GM19193 (cell line): ENCODE data around the gene CHMP5.

Experiments
- POLR2A ChIP-seq: IDR thresholded peaks from 4 replicates; pipeline ENCODE4 v1.6.1; 2011; ENCODE audit not compliant: insufficient read depth, insufficient read length; ENCODE audit errors: extremely low read depth

Gene CHMP5

DNA sequence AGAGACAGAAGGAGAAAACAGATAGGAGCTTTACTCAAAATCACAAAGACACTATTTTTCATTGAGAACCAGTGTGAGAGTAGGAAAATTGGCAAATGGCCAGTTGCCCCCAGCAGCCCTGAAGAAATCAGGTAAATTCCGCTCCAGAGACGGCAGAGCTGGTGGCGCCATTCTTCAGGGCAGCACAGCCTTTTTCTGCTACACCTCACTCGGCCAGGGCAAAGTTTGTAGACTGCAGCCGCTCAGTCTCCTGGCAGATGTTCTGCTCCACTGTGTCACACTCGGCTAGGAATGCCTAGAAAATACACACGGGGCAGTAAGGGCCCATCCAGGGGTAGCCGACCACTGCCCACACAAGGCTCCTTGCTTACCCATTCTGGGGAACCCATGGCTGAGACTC is 9.8 kb upstream of the CHMP5 start:
- TF ChIP-seq POLR2A, result no peak

DNA sequence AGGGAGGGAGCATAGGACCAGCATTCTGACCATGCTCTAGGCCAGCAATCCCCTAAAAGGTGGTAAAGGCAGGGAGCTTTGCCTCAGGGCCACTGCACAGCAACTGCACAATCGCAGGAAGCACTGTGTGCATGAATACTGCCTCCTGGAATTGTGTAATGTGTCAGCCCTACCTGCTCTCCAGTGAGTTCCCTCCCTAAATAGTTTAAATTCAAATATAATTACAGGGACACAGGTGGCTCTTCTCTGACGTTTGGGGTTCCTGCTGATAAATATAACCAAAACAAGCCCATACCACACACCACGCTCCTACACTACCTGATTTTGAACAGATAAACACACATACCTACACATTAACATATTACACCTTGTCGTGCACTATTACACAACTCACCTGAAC is 9.4 kb upstream of the CHMP5 start:
- TF ChIP-seq POLR2A, result no peak

DNA sequence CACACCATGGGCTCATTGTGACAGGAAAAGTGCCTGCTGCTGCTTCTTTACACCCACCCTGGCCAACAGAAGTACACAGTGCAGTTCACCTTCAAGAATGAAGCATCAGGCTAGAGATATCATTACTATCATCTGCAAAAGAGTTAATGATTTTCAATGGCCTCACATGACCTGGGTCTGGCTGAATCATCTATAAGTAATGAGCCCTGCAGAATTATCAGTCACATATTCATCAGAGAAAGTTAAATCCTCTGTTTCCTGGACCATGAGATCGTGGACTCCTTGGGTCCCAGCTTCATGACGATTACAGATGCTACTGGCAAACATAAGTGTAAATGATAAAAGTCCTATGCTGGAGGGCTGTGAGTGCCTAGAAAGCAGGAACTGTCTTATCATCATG is 8.6 kb upstream of the CHMP5 start:
- TF ChIP-seq POLR2A, result no peak

DNA sequence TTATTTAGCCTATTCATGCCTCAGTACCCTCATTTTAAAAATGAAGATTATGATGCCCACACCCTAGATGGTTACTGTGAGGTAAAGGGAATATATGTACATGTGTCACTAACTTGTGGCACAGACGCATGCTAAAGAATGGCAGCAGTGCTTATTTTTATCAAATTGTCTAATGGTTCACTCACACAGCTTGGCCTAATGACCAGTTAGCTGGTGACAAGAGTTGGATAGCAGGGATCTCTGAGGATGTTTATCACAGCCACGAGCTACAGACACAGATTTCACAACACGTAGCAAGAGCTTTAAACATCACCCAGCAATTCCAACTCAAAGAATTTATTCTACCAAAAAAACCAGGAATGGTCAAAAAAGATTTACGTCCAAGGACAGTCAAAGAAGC is 7.6 kb upstream of the CHMP5 start:
- no peak for TF ChIP-seq POLR2A

DNA sequence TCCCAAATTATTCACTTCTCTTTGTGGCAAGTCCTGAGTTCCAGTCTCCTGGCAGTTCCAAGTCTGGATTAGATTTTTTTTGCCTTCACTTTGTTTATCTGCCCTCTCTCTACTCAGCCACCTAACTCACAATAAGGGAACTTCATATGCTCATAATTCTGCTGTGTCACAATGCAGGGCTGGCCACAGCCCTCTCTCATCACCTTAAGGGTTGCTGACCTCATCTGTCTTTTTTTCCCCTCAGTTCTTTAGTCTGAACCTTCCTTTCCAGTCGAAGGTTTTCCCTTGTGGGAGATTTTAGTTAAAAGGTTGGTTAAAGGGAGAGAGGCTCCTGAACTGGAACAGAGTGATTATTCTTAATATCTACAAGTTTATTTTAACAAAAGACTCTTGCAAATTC is 4.5 kb upstream of the CHMP5 start:
- TF ChIP-seq POLR2A, result no peak

DNA sequence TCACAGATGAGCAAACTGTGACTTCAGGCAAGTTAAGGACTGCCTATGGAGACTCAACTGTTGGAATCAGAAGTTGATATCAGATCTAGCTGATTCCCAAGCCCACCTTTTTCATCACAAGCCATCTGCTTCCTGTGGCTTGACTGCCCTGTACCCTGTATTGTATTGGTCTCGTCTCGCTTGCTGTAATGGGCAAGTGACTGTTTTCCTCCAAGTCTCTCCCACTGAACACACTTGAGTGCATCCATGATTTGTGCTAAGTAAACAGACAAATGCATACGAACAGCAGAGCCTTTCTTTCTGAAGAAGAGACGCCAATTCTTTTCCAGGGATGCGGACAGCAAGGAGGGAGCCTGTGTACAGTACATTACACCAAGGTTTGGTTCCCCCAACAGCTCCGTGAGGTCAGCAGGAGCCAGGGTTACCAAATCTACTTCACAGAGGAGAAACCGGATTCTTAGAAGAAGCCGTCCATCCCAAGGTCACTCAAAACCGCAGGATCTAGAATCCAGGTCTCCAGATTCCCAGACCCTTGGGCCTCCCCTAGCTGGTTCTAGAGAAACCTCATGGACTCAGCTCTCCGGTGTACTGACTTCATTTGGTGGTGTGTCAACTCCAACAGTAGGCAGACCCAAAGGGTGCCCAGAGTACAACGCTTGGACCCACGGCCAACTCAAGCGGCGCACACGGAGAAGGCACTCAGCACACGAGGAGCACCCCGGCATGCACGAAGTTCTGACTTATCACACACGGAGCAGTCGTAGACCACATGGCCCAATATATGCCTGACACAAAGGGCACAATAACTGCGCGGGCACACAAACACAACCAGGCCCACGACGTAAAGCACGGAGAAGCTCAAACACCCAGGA is 1.5 kb upstream of the CHMP5 start:
- TF ChIP-seq POLR2A, result peak; percentile 15

DNA sequence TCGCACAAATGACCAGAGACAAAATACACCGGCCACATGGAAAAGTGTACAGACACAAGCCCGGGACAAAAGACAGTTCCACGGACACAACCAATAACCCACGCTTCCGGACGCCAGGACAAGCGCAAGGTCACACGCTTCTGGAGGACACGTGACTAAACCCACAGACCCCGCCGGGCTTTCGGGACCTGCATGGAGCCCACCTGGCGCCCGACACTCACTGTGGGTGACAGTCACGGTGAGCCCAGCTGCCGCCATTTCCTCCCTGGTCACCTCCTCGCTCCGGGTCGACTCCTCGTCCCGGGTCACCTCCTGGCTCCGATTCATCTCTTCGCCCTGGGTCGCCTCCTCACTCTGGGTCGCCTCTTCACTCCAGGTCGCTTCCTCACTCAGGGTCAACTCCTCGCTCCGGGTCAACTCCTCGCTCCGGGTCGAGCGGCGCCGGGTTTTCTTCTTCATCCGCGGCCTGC is 811 bp upstream of the CHMP5 start:
- TF ChIP-seq POLR2A, result no peak

DNA sequence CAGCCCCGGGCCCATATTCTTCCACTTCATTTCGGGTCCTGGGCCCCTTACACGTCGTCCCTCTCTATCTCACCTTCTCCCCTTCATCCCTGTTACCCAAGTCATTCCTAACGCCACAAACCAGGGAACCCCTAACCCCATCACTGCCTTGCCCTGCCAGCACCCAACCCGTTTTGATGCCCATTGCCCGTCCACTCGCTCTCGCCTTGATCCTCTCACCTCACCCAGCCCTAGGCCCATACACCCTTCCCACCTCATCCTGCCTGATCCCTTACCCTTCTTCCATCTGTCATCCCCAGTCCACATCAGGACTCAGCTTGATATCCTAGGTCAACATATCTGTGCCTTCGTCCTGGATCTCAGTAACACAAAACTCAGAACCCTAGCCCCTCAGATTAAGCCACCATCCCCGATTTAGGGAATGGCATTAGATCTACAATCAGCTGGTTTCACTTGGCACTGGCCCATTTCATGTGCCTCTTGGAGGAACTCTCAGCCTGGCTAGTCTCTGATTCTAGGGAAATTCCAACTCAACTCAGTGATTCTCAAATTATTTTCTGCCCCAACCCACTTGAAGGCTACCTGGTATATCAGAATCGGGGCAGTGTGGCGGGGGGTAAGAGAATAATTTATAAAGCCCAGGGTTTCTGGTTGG is 489 bp downstream of the CHMP5 start:
- peak; percentile 3 for TF ChIP-seq POLR2A

DNA sequence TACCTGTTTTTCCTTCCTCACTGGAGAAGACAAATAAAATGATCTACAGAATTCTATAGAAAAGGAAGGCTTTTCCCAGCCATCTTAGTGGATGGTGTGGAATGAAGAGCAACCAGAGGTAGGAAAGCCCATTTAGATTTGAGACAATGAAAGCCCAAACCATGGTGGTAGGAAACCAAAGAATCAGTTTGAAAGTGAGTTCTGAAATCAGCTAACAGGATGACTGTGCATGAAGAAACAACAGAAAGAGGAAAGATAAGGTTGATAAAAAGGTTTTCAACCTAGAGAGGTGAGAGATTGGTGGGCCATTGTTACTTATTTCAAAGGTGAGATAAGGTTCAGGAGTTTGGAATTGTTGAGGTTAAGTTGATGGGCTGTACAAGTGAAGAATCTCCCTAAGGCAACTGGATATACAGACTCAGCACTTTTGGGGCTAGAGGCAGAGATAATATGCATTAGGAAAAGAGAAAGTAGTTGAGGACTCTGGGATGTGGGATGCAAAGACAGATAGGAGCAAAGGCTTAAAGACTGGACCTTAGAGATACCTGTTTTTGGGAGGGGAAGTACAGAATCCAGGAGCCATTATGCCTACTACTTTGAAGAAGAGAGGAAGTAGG is 2.4 kb downstream of the CHMP5 start:
- TF ChIP-seq POLR2A, result no peak

DNA sequence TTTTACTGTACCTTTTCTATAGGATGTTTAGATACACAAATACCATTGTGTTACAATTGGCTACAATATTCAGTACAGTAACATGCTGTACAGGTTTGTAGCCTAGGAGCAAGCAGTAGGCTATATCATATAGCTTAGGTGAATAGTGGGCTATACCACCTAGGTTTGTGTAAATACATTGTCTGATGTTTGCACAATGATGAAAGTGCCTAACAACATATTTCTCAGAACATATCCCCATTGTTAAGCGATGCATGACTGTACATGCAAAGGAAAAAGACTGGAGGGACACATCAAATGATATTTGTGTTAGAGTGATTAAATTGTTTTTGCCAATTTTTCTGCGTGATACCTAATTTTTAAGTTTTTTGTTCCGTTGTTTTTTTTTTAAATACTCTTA is 5.3 kb downstream of the CHMP5 start:
- TF ChIP-seq POLR2A, result no peak

DNA sequence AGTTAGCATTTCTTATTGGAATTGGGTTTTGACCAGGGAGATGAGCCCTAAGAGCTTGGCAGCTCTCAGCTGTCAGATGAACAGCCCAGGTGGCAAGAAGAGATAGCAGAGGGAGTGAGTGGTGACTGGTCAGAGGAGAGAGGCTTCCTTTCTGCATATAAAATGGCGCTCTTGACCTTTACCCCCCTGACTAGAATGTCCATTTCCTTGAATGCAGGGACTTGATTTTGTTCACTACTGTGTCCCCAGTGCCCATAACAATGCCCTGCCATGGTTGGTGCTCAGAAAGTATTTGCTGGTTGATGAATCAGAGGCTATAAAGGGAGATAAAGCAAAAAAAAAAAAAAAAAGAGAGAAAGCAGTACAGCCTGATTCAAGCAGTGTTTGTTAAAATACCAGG is 7.2 kb downstream of the CHMP5 start:
- no peak for TF ChIP-seq POLR2A

DNA sequence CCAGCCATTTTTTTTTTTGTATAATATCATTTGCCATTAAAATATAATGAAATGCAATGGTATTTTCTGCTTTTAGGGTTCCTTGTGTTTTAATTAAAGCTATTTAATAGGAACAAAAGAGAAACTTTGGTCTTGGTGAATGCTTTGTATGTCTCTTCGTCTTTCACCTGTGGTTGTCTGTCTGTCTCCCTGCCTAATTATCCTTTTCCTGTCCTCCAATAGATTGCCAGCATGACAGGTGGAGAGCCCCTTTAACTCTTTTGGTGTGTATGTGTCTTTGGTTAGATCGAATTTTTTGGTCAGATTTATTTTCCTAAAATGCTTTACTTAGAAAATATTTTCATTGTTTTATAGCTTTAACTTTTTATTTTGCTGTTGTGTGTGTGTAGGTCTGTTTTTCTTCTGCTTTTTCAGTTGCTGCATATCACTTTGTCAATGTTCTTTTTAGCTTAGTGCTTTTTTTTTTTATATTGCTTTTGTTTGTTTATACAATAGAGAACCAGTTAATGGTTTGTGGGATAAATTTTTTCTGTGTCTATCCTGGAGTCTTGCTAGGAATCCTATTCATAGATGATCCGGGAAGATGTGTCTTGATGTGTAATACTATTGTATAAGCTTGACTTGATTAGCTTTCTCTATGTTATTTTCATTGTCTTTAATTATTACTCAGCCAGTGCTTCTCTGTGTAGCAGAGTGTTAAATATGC is 8.6 kb downstream of the CHMP5 start:
- TF ChIP-seq POLR2A, result no peak

DNA sequence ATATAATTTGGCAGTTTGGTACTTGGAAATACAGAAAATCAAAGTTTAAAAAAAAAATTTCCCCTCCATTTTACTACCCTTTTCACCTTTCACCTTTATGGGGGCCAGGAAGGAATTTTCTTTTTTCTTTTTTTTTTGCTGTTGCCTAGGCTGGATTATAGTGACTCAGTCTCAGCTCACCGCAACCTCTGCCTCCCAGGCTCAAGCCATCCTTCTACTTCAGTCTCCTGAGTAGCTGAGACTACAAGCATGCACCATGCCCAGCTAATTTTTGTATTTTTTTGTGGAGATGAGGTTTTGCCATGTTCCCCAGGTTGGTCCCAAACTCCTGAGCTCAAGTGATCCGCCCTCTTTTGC is 9.1 kb downstream of the CHMP5 start:
- TF ChIP-seq POLR2A, result no peak

DNA sequence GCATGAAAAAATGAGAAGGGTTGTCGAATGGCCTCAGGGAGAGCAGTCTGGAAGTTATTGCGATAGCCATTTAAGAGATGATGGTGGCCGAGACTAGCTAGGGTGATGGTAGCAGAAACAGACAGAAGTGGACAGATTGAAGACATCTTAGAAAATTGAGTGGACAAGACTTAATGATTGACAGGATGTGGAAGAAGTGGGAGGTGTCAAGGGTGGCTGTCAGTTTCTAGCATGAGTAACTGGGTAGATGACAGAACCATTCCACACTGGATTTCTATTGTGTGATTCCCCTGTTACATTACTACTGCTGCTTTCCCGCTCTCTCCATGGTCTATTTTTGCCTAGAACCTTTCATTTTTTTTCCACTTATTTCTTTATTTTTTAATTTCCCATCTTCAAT is 12.6 kb downstream of the CHMP5 start:
- TF ChIP-seq POLR2A, result no peak

DNA sequence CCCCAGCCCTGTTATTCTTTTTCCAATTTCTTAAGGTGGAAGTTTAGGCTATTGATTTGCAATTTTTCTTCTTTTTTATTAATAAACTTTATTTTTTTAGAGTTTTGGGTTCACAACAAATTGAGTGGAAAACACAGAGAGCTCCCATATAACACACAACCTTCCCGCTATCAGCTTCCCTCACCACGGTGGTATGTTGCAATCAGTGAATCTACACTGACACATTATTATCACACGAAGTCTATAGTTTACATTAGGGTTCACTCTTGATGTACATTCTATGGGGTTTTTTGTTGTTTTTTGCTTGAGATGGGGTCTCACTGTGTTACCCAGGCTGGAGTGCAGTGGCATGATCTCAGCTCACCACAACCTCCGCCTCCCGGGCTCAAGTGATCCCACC is 20.7 kb downstream of the CHMP5 start:
- TF ChIP-seq POLR2A, result no peak
